Stimulated activated naive CD4-positive, alpha-beta T cell treated with Interleukin-2 at 50 U/mL for 16 hours (primary cell): ENCODE results near the gene TARM1.
"Not testable (repeated sequence)": the region's sequence is repeated elsewhere in the genome, so short reads cannot be mapped to it uniquely, and the experiment has no call there.

Source experiments
- DNase-seq: peaks from one replicate; lab custom pipeline; 2025; lab: John Stamatoyannopoulos, UW

TARM1 gene

DNA sequence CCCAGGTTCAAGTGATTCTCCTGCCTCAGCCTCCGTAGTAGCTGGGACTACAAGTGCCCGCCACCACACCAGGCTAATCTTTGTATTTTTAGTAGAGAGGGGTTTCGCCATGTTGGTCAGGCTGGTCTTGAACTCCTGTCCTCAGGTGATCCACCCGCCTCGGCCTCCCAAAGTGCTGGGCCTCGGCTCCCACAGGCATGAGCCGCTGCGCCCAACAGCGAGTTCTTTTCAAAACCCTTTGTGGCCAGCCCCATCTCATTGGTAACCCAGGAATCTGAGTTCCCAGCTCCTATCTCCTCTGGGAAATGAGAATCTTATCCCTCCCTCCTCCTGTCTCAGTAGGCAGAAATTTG is 18.7 kb upstream of the TARM1 start:
- DNase-seq = not testable (repeated sequence)

DNA sequence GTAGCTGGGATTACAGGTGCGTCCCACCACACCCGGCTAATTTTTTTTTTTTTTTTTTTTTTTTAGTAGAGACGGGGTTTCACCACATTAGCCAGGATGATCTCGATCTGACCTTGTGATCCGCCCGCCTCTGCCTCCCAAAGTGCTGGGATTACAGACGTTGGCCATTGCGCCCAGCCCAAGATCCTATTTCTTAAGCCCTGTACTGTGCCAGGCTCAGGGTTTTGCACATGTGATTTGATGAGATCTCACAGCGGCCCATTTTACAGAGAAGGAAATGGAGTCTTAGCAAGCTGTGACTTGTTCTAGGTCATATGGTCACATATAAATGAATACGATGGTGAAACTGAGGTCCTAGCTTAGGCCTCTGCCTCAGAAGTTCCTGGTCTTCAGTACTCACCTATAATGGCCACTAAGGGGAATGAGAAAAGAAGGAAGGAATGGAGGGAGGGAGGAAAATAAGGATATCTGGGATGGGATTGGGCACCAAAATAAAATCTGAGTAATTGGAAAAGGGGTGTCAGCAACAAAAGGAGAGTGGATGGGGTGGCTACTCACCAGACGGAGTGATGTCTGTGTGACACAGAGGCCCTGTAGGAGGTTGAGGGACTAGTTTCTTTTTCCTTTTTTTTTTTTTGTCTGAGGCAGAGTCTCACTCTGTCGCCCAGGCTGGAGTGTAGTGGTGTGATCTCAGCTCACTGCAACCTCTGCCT is 18.2 kb upstream of the TARM1 start:
- DNase-seq = no peak

DNA sequence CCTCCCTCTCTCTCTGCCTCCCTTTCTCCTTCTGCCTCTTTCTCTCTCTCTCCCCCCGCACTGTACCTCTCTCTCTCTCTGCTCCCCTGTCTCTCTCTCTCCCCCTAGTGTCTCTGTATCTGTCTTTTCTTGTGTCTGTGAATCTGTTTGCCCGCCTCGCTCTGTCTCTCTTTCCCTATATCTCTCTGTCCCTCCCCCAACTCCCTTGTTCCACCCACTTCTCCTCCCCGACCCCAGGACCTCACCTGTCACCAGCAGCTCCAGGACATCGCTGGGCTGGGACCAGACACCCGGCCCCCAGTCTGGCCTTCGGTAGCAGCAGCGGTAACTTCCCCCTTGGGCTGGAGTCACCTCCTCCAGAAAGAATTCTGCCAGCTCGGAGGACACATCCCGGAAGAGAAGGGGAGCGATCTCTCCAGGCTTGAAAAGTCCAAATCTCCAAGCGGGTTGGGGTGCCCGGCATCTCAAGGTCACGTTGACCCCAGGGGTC is 15.5 kb upstream of the TARM1 start:
- DNase-seq = no peak

DNA sequence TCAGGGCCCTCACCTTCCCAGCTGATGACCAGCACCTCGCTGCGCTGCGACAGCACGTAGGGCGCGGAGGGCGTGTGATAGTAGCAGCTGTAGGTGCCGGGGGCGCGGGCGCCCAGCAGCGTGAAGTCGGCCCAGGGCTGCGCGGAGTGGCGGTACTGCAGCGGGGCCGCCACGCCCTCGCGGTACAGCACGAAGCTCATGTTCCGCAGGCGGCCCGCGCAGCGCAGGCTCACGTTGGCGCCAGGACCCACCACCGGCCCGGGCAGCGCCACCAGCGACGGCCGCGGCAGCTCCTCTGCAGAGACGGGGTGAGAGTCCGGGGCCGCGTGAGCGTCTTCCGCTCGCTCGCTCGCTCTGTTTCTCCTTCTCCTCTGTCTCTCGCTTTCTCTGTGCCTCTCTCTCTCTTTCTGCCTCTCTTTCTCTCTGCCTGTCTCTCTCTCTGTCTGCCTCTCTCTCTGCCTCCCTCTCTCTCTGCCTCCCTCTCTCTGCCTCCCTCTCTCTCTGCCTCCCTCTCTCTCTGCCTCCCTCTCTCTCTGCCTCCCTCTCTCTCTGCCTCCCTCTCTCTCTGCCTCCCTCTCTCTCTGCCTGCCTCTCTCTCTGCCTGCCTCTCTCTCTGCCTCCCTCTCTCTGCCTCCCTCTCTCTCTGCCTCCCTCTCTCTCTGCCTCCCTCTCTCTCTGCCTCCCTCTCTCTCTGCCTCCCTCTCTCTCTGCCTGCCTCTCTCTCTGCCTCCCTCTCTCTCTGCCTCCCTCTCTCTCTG is 14.9 kb upstream of the TARM1 start:
- peak; percentile 52 for DNase-seq

DNA sequence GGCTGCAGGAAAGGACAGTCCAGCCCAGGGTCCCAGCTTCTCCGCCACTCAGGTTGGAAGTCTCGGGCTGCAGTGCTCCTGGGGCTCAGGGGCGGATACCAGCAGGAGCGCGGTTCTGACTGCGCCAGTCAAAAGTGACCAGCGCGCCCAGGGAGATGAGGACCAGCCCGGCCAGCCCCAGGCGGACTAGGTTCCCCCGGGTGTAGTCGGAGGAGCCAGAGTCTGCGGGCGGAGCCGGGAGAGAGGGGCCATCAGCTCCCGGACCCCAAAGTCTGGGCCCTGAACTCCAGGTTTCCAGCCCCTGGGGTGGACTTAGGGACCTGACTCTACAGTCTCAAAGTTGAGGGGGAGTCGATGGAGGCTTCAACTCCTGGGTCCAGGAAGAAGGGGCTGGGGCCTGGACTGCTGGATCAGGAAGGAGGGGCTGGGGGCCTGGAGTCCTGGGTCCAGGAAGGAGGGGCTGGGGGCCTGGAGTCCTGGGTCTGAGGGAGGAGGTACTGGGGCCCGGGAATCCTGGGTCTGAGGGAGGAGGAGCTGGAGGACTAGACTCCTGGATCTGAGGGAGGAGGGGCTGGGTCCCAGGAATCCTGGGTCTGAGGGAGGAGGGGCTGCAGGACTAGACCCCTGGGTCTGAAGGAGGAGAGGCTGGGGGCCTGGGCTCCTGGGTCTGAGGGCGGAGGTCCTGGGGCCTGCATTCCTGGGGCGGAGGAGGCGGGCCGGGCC is 14.1 kb upstream of the TARM1 start:
- DNase-seq = no peak

DNA sequence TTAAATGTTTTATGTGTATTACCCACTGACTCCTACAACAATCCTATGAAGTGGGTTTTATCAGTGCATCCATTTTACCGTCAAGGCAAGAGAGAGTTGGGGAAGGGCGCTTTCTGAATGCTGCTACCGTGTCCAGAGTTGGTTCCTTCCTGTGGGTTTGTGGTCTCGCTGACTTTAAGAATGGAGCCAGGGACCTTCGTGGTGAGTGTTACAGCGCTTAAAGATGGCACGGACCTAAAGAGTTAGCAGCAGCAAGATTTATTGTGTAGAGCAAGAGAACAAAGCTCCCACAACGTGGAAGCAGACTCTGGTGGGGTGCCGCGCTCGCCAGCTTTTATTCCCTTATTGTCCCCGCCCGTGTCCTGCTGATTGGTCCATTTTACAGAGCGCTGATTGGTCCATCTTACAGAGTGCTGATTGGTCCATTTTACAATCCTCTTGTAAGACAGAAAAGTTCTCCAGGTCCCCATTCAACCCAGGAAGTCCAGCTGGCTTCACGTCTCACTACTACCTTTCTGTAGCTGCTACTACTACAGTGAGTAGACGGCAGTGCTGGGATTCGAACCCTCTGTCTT is 13.3 kb upstream of the TARM1 start:
- no peak for DNase-seq

DNA sequence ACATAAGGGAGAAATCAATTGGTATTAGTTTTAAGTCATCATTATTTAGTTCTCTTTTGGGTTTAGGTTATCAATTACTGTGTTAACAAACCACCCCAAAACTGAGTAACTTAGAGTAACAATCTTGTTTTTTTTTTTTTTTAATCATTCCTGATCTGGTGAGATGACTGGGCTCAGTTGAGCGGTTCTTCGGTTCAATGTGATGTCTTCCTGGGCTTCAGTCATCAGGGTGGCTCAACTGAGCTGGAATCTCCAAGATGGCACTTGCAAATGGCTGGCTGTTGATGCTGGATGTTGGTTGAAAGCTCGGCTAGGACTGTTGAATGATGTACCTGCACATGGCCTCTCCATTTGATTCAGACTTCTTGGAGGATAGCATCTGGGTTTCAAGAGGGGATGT is 3.2 kb upstream of the TARM1 start:
- no peak for DNase-seq

DNA sequence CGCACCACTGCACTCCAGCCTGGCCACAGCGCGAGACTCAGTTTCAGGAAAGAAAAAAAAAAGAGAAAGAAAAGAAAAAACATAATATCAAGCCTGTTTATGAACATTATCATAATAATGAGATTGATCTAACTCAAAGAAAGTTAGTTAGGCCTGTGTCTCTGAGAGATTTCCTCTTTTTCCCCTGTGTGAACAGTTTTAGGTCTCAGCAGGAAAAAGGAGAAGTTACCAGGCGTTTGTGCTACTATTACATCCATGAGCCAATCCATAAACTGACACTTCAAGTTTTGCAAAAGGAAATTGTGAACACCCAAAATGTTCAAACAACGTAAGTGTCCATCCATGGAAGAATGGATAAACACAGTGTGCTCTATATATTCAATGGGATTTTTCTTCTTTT is 3.8 kb downstream of the TARM1 start:
- no peak for DNase-seq

DNA sequence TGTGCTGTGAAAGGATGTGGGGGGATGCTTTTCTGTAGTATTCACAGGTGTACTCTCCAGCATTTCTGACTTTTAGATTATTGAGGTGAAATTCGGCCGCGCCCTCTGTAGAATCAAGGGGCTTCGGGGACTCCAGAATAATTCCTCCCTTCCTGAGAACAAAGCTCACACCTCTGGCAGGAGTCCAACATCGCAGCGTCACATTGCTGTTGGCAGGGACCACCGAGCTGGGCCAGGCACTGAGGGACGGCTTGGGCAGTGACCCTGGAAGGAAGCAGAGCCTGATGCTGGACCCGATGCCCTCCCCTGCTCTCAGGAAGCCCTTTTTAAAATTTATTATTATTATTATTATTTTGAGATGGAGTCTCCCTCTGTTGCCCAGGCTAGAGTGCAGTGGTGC is 6.3 kb downstream of the TARM1 start:
- DNase-seq = no peak

DNA sequence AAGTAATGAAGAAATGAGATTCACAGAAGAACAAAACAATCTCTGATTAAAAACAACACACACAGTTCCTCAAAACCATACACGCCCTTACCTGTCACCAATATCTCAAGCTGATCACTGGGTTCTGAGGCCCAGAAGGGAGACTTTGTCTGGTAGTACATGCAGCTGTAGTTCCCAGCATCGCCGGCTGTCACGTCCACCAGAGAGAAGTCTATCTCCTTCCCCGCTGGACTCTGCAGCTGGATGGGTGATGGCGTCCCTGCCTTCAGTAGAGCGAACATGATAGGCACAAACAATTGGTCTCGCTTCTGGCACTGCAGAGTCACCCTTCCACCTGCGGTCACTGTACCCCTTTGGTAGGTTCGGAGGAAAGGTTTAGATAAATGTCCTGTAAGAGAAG is 7.3 kb downstream of the TARM1 start:
- DNase-seq = no peak

DNA sequence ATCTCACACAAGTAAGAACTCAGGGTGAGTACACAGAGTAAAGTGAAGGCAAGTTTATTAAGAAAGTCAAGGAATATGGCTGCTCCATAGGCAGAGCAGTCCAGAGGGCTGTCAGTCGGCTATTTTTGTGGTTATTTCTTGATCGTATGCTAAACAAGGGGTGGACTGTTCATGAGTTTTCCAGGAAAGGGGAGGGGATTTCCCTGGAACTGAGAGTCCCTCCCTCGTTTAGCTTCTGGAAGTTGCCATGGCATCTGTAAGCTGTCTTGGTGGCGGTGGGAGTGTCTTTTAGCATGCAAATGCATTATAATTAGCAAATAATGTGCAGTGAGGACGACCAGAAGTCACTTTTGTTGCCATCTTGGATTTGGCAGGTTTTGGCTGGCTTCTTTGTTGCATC is 11.7 kb downstream of the TARM1 start:
- no peak for DNase-seq

DNA sequence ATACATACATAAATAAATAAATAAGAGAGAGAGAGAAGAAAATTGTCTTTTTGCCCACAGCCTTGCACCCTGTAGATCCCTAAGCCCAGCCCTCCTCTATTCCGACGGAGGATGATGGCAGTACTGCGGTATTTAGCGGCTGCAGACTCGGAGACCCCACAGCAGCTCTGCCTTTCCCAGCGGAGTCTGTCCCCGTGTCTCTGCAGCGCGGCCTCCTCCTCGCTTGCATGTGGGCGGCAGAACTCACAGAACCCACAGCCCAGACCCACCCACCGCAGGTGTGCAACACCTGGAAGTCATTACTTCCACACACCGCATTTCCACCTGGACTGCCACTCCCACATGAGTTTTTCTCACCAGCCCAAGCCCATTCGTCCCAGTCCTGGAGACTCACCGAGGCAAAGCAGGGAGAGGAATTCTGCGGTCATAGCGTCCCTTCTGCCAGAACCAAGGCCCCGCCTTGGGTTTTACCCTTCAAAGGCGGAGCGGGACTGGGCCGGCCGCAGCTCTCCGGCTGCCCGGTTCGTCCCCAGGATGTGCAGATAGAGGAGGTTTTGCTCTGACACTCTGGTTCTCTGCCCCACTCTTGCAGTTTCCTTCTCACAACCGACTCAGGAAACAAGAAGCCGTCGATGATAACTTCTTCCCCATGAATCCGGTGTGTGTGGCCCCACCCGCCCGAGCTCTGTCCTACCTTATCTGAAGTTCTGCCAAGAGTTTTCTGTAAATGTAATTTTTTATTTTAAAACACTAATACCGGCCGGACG is 17.6 kb downstream of the TARM1 start, which contains the start of gene VSTM1:
Gene VSTM1 (minus strand): TSS at position 548 of the 767 bp plus-strand sequence. CDS start 120 bp downstream, at position 428.
- no peak for DNase-seq

DNA sequence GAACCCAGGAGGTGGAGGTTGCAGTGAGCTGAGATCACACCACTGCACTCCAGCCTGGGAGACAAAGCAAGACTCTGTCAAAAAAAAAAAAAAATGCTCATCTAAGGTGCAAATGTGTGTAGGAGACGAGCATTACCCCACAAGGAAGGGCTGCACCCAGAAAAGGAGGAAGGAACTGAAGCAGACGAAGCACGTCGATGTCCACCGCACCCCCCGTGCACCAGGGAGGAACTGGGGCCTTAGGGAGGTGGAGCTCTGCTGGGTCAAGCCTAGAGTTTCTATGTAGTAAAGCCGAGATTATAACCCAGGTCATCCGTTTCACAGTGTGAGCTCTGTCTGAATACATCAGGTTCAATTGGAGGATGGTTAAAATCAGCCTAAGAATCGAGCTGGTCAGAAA is 18.5 kb downstream of the TARM1 start:
- DNase-seq = no peak

DNA sequence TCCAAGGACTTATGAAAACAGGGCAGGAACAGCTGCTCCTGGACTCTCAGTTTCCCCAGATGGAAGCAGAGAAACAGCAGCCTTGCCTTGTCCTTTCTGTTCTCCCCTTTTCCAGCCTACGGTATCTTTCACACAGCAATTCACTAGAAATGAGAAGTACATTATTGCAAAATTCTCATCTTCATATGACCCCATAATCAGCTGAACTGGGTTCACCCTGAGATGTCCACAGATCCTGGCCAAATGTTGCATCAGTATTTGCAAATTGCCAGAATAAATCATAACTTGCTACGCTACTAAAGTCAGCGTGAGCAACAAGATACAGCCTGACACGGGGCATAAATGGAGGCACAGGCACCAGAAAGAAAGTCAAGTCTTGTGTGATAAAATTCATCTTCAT is 33.5 kb downstream of the TARM1 start:
- DNase-seq = no peak

DNA sequence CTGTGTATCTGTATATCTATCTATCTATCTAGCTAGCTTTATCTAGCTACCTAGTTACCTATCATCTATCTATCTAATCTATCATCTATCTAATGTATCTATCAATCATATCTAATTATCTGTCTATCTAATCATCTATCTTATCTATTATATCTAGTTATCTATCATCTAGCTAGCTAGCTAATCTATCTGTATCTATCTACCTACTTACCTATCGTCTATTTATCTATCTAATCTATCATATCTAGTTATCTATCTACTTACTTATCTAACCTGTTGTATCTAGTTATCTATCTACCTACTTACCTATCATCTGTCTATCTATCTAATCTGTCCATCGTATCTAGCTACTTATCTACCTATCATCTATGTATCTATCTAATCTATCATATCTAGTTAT is 35.4 kb downstream of the TARM1 start:
- DNase-seq = no peak

DNA sequence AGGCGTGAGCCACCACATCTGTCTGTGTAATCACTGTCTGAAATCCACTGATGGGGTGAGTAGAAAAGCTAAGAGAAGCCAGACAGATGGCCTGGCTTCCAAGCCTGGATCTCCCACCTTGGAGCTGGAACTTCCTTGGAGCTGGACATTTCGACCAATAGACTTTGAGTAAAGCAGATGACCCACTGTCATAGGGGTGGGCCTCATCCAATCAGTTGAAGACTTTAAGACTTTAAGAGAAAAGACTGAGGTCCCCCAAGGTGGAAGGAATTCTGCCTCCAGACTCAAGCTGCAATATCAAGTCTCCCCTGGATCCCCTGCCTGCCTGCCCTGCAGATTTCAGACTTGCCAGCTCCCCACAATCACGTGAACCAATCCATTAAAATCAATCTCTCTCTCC is 38.2 kb downstream of the TARM1 start:
- no peak for DNase-seq

DNA sequence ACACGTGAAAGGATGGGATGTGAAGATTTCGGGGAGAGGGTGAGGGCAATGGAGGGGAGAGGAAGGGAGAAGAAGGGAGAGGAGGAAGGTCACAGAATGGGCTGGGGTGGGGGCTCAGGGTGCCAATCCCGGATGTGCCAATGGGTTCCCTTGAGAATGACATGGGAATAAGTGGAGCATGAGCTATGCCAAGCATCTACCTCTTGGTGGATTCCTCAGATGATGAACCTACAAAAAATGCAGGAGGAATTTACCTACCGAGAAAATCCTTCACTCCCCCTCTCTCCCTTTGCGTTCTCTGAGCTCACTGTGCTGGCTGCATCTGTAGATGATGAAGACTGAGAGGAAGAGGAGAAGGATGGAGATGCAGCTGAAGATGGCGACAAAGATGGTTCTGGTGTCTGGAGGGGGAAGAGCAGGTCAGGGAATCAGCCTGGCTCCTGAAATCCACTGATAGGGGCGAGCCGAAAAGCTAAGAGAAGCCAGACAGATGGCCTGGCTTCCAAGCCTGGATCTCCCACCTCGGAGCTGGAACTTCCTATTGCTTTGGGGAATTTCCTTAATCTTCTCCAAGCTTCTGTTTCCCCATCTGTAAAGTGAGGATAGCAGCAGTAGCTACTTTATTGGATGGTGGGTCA is 39.1 kb downstream of the TARM1 start:
- DNase-seq = no peak

DNA sequence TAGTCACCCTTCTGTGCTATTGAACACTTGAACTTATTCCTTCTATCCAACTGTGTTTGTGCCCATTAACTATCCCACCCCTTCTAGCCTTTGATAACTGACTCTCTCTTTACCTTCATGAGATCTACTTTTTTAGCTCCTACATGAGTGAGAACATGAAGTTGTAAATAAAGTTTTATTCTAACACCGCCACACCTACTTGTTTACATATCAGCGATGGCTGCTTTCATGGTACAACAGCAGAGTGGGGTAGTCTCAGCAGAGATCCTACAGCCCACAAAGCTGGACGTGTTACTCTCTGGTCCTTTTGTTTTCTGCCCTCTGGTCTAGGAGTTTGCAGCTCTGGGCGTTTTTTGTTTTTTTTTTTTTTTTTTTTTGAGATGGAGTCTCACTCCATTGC is 41.2 kb downstream of the TARM1 start:
- no peak for DNase-seq

DNA sequence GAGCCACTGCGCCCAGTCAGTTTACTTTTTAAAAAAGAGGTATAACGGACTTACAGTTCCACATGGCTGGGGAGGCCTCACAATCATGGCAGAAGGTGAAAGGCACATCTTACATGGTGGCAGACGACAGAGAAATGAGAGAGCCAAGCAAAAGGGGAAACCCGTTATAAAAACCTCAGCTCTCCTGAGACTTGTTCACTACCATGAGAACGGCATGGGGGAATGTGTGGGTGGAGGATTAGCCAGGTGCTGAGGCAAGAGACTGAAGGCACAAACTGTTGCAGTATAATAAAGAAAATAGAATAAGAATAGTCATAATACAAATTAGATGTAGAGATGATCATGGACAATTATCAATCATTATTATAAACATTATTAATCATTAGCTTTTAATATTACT is 44.6 kb downstream of the TARM1 start:
- DNase-seq = not testable (repeated sequence)

DNA sequence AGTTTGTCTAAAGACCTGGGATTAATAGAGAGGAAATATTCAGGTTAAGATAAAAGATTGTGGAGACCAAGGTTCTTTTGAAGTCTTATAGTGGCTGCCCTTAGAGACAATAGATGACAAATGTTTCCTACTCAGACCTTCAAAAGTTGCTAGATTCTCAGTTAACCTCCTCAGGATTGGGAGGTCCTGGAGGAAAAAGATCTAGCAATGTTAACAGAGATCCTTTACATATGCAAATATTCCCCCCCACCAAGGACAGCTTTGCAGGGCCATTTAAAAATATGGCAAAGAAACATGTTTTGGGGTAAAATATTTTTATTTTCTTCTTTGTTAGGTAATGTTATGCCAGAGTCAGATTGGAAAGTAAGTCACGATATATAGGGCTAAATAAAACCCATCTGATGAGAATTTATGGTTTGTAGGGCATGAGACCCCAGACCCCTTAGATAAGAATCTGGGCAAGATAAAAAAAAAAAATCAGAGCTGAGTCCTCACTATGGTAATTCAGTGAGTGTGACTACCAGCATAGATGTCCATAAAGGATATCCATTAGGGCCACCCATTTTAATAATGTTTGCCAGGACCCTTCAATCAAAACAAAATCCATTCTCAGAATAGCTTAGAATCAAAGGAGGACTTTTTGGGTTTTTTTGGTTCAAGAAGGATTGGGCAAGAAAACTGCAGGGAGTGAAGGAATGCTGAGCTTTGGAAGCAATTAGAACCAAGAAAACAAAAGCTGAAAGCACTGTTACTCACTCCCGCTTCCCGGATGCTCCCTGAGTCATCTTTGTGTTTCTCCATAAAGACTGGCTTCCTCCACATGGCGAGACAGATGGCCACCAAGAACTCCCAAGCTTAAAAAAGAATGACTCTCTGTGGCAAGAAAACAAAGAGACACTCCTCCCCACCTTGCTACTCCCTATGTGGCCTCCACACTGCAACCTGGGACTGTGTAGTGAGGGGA is 45.7 kb downstream of the TARM1 start:
- no peak for DNase-seq
